Measurements from ENCODE around the gene PDE4B. TPM values are rescaled to one million over a fixed set of nuclear protein-coding genes. Genes with fewer than 3 reads are reported as not detected.
A peak's percentile ranks its signal among the peaks of the same experiment; 100 is the strongest.

The PDE4B gene
- total RNA-seq, 1 experiment from 2014 or later: 1.4 TPM

DNA sequence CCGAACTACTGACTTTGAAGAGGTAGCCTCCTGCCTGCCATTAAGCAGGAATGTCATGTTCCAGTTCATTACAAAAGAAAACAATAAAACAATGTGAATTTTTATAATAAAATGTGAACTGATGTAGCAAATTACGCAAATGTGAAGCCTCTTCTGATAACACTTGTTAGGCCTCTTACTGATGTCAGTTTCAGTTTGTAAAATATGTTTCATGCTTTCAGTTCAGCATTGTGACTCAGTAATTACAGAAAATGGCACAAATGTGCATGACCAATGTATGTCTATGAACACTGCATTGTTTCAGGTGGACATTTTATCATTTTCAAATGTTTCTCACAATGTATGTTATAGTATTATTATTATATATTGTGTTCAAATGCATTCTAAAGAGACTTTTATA lies 581.5 kb downstream of the PDE4B start:
- no peak for DNase-seq
- no peak overlapping the region for H2AFZ ChIP-seq (ENCODE audit: low read length)
- peaks cover 28% of the 10 kb centered on the region for H3K4me1 ChIP-seq (ENCODE audit: insufficient read depth, low read length)
- no peak overlapping the region for H3K9ac ChIP-seq (ENCODE audit: low read length)
- no peak for ATAC-seq
- 0 out of 2 replicates have a peak, but pooled peaks cover 3% of the 10 kb centered on the region for H3K9me2 ChIP-seq (replicated peaks; ENCODE audit: low read length)
- peak overlapping the region; percentile 55; the same call in 1 of the 2 replicates for H3K4me2 ChIP-seq (ENCODE audit: low read length)
- intact Hi-C loops (cut with micrococcal nuclease): loop anchor here (2.0 kb wide), 1 partner anchor 87 kb away; no protein-coding TSS in a partner anchor
- H4K20me1 ChIP-seq (ENCODE audit: low read length): no peaks in the 10 kb centered on the region
- H3K4me3 ChIP-seq (ENCODE audit: low read length): no peak overlapping the region
- TF ChIP-seq EZH2 (IDR thresholded peaks at IDR 0.05; ENCODE audit: low read length, unreplicated experiment) (no peak), EZH2phosphoT487 (IDR thresholded peaks at IDR 0.05; ENCODE audit: borderline replicate concordance, low read length) (no peak)
- TF ChIP-seq, protein P1, sequence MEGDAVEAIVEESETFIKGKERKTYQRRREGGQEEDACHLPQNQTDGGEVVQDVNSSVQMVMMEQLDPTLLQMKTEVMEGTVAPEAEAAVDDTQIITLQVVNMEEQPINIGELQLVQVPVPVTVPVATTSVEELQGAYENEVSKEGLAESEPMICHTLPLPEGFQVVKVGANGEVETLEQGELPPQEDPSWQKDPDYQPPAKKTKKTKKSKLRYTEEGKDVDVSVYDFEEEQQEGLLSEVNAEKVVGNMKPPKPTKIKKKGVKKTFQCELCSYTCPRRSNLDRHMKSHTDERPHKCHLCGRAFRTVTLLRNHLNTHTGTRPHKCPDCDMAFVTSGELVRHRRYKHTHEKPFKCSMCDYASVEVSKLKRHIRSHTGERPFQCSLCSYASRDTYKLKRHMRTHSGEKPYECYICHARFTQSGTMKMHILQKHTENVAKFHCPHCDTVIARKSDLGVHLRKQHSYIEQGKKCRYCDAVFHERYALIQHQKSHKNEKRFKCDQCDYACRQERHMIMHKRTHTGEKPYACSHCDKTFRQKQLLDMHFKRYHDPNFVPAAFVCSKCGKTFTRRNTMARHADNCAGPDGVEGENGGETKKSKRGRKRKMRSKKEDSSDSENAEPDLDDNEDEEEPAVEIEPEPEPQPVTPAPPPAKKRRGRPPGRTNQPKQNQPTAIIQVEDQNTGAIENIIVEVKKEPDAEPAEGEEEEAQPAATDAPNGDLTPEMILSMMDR (conservative IDR thresholded peaks at IDR 0.05; ENCODE audit: low read depth, low read length): no peak
- H3K27ac ChIP-seq (ENCODE audit: low read length): peak overlapping the region; percentile 23; the same call in 1 of the 2 replicates
- H3F3A ChIP-seq (ENCODE audit: low read length, unreplicated experiment): no peaks in the 10 kb centered on the region
- H3K27me3 ChIP-seq (ENCODE audit: low read length): no peaks in the 10 kb centered on the region
- ChIA-PET CTCF (no interaction called here), POLR2A (ENCODE audit: unreplicated experiment) (no interaction called here)
- BruUV-seq (replicated peaks): no TSS peak
- H3K9me3 ChIP-seq (ENCODE audit: low read length): no peaks in the 10 kb centered on the region
- H3K79me2 ChIP-seq (ENCODE audit: low read length): no peaks in the 10 kb centered on the region
- H3K36me3 ChIP-seq (ENCODE audit: low read depth, low read length): no peaks in the 10 kb centered on the region

GRCh38 chr1:66374561-66375111 lies 581.9 kb downstream of the PDE4B start:
- BruUV-seq (replicated peaks): no TSS peak
- Histone ChIP-seq H3K27me3 (ENCODE audit: low read length) (no peaks in the 10 kb centered on the region), H3K27ac (ENCODE audit: low read length) (peak overlapping the region; percentile 45), H3K79me2 (ENCODE audit: low read length) (no peaks in the 10 kb centered on the region), H4K20me1 (ENCODE audit: low read length) (no peaks in the 10 kb centered on the region), H3K36me3 (ENCODE audit: low read depth, low read length) (no peaks in the 10 kb centered on the region), H3F3A (ENCODE audit: low read length, unreplicated experiment) (no peaks in the 10 kb centered on the region), H3K9me3 (ENCODE audit: low read length) (no peaks in the 10 kb centered on the region), H3K4me3 (ENCODE audit: low read length) (no peak overlapping the region), H3K9me2 (replicated peaks; ENCODE audit: low read length) (0 out of 2 replicates have a peak, but pooled peaks cover 3% of the 10 kb centered on the region), H2AFZ (ENCODE audit: low read length) (no peak overlapping the region), H3K4me1 (ENCODE audit: insufficient read depth, low read length) (peaks cover 28% of the 10 kb centered on the region), H3K9ac (ENCODE audit: low read length) (no peak overlapping the region), H3K4me2 (ENCODE audit: low read length) (peak overlapping the region; percentile 55)
- TF ChIP-seq EZH2 (IDR thresholded peaks at IDR 0.05; ENCODE audit: low read length, unreplicated experiment) (no peak), EZH2phosphoT487 (IDR thresholded peaks at IDR 0.05; ENCODE audit: borderline replicate concordance, low read length) (no peak)
- TF ChIP-seq, protein P1 (conservative IDR thresholded peaks at IDR 0.05; ENCODE audit: low read depth, low read length): no peak
- POLR2A ChIA-PET (ENCODE audit: unreplicated experiment): no interaction called here
- DNase-seq: peak; percentile 80
- intact Hi-C loops (cut with micrococcal nuclease): loop anchor here (2.0 kb wide), 1 partner anchor 88 kb away; no protein-coding TSS in a partner anchor
- peak; percentile 88 for ATAC-seq
- CTCF ChIA-PET: interaction anchor here (0.5 kb wide), 1 partner anchor 60 kb away, joined by 5 read pairs; no protein-coding TSS in a partner anchor

DNA sequence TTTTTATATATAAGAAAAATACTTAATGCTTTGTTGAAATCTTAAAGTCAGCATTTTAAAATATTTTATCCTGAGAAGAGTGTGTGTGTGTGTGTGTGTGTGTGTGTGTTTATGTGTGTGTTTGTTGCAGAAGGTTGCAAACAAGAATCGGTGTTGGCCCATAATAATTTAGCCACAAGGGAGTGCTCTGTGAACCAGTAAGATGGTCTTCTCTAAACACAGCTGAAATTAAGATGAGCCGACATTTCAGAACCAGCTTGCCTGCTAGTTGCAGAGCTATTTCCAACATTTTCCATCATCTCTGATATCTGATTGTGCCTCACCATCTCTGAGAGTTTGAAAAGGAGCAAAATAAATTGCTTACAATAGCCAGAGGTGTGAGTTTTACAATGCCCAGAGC lies 582.4 kb downstream of the PDE4B start:
- no peaks in the 10 kb centered on the region for H3K27me3 ChIP-seq (ENCODE audit: low read length)
- peaks cover 28% of the 10 kb centered on the region for H3K4me1 ChIP-seq (ENCODE audit: insufficient read depth, low read length)
- no peak overlapping the region for H2AFZ ChIP-seq (ENCODE audit: low read length)
- ATAC-seq: no peak
- H3K4me2 ChIP-seq (ENCODE audit: low read length): 0 out of 2 replicates have a peak overlapping the region, but pooled peaks have one; percentile 17
- H3K9me2 ChIP-seq (replicated peaks; ENCODE audit: low read length): 0 out of 2 replicates have a peak, but pooled peaks cover 3% of the 10 kb centered on the region
- H3K79me2 ChIP-seq (ENCODE audit: low read length): no peaks in the 10 kb centered on the region
- ChIA-PET CTCF (interaction anchor here (0.5 kb wide), 1 partner anchor 59 kb away, joined by 5 read pairs; no protein-coding TSS in a partner anchor), POLR2A (ENCODE audit: unreplicated experiment) (no interaction called here)
- TF ChIP-seq EZH2 (IDR thresholded peaks at IDR 0.05; ENCODE audit: low read length, unreplicated experiment) (no peak), EZH2phosphoT487 (IDR thresholded peaks at IDR 0.05; ENCODE audit: borderline replicate concordance, low read length) (no peak)
- TF ChIP-seq, protein P1 (conservative IDR thresholded peaks at IDR 0.05; ENCODE audit: low read depth, low read length): no peak
- intact Hi-C loops (cut with micrococcal nuclease): loop anchor here (2.0 kb wide), 1 partner anchor 88 kb away; no protein-coding TSS in a partner anchor
- peak overlapping the region; percentile 45 for H3K27ac ChIP-seq (ENCODE audit: low read length)
- no peaks in the 10 kb centered on the region for H3K9me3 ChIP-seq (ENCODE audit: low read length)
- H3F3A ChIP-seq (ENCODE audit: low read length, unreplicated experiment): no peaks in the 10 kb centered on the region
- no peak overlapping the region for H3K9ac ChIP-seq (ENCODE audit: low read length)
- H3K4me3 ChIP-seq (ENCODE audit: low read length): no peak overlapping the region
- no peak for DNase-seq
- H4K20me1 ChIP-seq (ENCODE audit: low read length): no peaks in the 10 kb centered on the region
- BruUV-seq (replicated peaks): no TSS peak
- no peaks in the 10 kb centered on the region for H3K36me3 ChIP-seq (ENCODE audit: low read depth, low read length)

All from PC-3 (cell line).